OCI-M1 (cell line): Measurements from ENCODE around the gene PLRG1.

Experiments used
- DNase-seq: peaks from one replicate; lab custom pipeline; 2025; lab: John Stamatoyannopoulos, UW

Gene PLRG1

DNA sequence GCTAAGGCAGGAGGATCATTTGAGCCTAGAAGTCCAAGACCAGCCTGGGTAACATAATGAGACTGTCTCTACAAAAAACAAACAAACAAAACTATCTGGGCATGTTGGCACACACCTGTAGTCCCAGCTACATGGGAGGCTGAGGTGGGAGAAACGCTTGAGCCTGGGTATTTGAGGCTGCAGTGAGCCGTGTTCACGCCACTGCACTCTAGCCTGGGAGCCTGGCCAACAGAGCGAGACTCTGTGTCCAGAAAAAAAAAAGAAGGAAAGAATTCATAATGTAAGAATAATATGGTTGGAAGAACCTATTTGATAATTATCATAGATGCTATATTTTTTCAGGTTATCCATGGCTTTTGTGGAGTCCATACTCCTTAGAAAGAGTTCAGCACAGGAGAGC is 32.6 kb downstream of the PLRG1 start:
- no peak for DNase-seq

DNA sequence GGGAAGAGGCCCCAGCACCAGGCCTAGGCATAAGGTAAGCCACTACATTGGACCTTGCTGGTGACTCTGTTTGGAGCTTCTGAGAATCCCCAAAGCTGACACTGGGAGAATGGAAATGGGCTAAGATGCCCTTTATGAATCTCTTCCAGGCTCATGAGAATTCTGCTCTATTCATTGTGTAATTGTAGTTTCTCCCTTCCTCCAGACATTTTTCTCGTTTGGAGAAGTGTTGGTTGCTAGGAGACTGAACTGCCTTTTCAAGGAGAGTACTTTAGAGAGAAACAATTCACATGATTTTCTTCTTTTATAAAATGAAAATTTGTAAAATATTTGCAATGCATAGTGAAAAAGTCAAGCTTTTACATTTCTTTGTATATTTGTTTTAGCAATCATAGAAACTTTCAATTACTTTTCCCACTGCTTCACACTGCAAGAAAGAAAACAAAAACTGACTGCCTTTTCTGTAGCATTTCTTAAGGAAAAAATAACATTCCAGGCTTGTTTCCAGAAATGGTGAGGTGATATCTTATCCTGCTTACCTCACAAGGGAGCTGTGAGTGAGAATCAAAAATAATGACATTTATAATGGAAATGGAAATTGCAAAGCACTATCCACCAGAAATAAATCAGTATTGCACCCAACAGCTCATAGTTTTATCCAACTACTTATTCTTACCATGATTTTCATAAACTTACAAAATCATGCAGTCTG is 33.7 kb downstream of the PLRG1 start:
- DNase-seq: no peak

DNA sequence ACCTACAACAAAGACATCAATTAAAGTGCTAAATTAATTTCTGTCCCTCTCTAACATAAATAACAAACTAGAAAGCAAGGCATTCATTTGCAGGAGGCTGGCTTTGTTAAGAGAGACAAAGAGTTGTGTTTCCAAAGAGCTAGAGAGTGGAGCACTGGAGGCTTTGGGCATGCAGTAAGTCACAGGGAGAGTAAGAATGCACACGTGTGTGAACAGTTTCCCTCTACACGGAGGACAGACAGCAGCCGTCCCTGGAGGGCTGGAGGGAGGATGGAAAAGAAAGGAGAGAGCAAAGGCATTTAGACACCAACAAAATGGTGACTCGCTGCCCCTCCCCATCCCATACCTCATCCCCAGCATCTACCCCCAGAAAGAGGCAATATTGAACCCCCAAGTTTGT is 38.2 kb downstream of the PLRG1 start:
- DNase-seq: no peak

DNA sequence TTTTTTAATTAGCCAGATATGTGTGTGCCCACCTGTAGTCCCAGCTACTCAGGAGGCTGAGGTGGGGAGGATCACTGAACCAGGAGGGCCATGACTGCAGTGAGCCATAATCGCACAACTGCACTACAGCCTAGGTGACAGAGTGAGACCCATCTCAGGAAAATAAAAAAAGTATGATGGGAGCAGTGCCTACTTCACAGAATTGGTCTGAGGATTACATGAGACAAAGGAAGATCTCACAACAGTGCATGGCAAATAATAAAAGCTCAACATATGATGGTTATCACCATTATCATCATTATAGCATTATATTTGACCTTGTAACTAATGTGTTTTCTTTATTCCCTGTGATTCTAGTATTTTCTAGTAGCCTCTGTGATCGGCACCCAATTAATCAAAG is 38.7 kb downstream of the PLRG1 start:
- DNase-seq: no peak

DNA sequence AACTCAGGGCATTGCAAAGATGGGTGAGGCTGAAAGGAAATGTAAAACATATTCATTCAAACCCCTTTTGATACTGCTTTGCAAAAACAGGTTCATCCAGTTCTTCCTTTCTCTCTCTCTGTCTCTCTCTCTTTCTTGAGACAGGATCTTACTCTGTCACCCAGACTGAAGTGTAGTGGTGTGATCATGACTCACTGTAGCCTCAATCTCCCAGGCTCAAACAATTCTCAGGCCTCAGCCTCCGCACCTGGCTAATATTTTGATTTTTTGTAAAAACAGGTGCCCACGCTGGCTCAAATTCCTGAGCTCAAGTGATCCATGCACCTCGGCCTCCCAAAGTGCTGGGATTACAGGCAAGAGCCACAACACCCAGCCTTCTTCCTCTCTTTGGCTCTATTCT is 43.0 kb downstream of the PLRG1 start:
- DNase-seq: no peak

DNA sequence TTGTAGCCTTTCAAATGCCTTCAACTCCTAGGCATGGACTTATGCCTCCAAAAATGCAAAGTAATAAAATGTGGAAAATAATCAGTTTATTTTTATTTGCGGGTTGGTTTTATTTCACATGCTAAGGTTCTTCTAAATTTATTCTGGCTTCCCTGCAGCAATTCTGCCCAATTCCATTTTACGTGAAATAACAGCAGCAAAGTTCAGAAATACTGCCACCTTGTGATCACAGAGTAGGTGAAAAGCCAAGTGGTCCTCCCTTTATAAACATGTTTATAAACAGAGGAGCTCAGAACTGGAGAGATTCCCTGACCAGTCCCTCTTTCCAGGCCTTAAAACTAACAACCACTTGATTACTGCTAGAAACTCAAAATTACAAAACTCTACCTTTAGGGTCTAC is 43.9 kb downstream of the PLRG1 start:
- DNase-seq: peak; percentile 75

DNA sequence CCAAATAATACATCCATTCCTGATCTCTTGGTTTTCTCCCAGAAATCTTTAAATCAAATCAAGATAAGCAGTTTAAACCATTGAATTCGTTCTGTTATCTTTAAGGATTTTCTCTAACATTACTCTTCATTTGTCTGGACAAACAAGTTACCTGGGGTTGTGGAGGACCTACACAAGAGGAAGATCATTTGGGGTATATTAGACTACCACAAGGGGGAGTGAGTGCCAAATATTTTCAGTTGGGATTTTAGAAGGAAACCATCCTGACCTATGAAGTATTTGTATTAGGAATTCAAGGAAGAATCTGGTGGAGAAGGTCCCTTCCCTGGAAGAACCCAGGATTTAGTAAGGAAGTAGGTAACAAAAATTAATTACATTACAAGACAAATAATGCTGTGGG is 46.6 kb downstream of the PLRG1 start:
- peak; percentile 52 for DNase-seq

DNA sequence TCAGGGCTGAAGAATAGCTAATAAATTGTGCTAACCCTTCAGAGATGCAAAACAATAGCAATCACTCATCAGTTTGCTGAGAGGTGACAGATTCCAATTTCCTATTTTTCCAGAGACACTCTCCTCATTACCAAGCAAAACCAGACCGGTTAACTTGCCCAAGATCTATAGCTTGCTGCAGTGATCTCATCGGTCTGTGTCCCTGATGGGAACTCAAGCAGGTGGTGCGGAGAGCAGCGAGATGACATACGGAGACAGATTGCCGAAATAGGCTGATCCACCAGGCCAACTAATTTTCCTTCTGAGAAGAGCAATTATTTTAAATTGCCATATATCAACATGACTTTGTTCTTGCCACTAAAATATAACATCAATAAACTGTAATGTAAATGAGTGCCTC is 48.1 kb downstream of the PLRG1 start:
- no peak for DNase-seq

DNA sequence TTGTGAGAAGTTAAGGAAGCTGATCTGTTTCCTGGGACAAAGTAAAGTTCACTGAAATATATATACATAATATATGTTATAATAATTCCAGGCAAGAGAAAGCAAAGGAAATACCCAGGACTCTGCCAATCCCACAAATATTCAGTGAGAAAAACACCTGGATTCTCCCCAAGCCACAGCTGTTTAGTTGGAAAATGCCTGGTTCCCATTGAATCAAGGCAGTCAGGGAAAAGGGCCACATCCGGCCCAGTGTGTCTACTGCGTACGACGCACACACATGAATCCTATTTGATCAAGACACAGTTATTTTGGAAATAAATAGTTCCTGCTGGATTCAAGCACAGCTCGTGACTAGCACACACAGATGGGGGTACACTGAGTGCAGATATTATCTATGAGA is 52.3 kb downstream of the PLRG1 start:
- DNase-seq: no peak

DNA sequence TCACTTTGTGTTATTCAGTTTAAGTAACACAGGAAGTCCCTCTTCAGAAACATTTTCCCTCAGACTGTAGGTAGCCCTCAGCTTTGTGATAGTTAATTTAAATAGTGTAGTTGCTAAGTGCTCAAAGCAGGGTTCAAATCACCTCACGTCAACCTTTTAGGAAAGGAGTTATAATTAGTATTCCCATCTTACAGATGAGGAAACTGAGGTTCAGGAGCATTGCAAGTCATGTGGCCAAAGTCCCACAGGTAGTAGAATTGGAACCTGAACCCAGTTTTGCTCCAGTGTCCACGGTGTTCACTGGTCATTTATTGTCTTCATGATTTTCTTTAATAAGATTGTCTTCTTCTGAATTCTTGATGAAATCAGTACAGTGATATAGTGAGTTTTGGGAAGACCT is 54.3 kb downstream of the PLRG1 start:
- DNase-seq: no peak

DNA sequence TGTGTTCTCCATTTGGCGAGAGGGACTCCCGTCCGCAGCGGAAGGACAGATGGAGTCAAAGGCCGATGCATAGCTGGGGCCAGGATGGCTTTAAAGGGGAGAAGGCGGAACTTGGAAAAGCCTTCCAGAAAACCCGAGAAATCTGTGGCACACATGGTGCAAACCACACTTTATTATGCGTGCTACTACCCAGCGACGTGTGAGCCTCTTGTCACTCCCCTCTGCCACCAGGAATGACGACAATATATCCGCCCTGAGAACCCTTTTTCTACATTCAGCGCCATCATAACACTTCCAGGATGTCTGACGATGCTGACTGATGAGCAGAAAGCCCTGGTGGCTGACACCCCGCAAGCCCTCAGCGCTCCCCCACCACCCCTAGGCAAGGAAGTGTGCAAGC is 57.9 kb downstream of the PLRG1 start:
- no peak for DNase-seq

DNA sequence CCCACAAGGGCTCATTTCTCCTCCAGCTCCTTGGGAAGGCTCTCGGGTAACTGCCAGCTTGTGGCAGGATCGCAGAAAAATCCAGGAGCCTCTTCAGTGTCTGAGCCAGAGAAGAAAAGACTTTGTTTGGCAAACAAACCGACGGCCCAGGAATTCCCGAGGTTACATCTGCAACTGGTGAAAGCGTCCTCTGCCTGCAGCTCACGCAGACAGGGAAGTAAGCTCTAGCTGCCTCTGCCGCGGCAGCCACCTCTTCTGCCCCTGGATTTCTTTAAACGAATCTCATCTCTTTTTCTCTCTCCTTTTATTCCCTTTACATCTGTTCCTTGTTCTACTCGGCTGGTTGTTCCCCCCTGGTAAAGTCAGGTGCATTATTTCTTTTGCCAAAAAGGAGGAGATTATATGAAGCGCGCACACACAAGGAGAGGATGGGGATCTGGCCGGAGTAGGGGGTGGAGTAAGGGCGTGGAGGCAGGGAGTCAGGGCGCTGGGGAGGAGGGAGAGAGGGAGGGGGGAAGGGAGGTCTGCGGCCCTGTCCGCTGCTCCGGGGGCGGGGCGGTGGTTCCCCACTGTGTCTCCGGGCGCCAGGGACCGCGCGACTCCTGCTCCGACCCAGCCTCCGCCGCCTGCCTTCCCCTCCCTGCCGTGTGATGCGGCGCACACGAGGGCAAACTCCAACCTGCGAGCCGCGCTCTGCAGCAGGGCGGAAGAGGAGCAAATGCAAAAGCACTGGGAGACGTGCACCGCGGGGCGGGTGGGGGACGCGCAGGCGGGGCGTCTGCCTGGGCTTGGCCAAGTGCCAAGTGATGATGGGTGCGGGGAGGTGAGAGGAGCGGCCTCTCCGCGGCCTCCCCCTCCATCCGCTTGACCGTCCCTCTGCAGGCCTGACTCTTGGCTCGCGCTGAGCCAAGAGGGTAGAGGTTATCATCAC is 58.6 kb downstream of the PLRG1 start, which contains the start of gene DCHS2:
DCHS2 (minus strand) TSS at position 459 of the 931 bp plus-strand sequence; CDS start at position 15, 444 bp downstream.
- DNase-seq: no peak

DNA sequence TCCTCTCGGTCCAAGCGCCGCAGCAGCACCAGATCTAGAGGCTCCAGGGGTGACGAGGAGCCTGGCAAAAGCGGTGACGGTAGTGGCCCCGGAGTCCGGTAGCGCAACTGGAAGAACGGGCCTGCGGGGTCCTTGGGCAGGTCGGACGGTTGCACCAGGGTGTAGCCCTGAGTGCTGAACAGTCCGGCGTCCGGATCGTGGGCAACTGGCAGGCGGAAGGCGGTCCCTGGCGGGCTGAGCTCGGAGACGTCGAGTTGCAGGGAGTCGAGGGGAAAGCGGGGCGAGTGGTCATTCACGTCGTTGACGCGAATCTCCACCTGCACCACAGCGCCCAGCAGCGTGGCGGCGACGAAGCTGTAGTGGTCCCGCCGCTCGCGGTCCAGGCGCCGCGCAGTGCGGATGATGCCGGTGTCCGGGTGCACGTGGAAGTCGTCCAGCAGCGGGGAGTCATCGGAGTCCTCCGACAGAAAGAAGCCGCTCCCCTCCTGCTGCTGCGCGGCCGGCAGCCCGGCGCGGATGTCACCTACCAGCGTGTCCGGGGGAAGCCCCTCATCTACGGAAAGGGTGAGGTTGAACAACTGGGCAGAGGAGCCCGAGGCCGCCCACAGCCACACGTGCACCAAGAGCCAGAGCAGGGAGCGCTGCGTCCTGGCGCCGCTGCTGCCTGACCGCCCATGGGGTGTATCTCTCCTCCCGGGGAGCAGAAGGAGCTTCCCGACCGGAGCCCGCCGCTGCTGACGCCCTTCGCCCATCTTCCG is 59.4 kb downstream of the PLRG1 start:
- DNase-seq: no peak

DNA sequence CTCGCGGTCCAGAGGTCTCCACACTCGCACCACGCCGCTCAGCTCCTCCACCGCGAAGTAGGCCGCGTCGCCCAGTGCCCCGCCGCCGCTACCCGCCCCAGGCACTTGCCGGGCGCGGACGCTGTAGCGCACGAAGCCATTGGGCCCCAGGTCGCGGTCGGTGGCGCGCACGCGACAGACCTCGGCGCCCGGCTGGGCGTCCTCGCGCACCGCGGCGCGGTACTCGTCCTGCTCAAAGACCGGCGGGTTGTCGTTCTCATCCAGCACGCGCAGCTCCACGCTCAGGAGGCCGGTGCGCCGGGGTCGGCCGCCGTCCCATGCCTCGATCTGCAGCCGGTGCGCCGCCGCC is 60.0 kb downstream of the PLRG1 start:
- DNase-seq: no peak

DNA sequence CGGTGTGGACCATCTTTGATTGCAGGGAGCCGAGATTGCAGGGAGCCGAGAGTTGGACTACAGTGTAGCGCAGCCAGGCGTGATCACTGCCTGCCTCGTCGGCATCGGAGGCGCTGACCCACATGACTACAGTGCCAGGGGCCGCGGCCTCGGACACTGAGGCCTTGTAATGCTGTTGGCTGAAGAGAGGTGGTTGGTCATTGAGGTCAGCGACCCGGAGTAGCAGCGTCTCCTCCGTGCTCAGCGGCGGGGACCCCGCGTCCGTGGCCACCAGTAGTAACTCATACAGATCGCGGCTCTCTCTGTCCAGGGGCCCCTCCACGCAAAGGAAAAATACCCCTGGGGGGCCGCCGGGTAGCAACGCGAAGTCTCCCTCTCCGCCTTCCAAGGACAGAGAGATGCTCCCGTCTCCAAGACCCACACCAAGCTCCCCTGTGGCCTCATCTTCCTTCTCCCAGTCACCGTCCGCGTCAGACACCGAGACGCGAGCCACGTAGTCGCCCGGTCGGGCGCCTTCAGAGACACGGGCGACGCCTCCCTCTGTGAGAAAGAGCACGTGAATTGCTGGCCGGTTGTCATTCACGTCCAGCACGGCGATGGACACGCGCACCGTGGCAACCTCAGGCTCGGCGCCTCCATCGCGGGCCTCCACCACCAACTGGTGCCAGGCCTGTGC is 60.5 kb downstream of the PLRG1 start:
- no peak for DNase-seq

DNA sequence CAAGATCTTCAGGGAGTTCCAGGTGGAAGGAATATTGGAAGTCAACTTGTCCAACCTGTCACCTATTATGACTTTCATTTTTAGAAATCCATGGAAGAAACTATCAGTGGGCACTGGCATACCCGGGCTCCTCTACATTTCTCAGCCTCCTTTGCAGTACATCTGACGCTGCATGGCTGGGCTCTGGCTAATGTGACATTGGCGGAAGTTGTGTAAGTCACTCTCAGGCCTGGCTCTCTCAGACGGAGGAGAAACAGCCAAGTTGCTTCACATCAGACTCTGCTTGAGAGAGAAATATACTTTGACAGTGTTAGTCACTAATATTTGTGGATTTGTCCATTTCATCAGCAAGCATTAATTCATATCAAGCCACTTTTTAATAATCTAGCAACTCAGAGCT is 63.1 kb downstream of the PLRG1 start:
- DNase-seq: no peak

DNA sequence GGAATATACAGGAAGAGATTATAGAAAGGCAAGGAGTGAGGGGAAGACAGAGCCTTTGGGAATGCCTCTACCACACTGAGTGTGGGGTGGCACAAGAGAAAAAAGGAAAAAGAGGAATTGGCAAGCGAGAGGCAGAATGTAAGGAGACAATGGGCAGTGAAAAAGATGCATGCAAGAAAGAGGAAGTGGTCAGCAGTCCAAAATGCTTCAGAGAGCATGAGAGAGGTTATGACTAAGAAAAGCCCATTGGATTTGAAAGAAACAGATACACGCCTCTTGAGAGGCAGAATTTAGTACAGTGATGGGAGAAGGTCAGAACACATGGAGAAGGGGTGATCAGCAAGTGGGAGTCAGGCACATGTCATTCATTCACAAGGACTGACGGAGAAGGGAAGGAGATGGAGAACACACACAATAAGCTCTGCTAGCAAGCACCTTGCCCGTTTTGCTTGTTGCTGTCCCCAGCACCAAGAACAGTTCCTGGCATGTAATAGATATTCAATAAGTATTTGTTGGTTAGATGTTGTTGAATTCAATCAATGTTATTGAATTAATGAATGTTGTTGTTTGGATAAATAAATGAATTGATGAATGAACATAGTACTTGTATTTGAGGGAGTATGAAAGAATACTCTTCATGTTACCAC is 65.0 kb downstream of the PLRG1 start:
- peak; percentile 85 for DNase-seq
